Ascending aorta (tissue), 2 donors: ENCODE results near the gene EPN1. TPM values are rescaled to one million over a fixed set of nuclear protein-coding genes. Genes with fewer than 3 reads are reported as not detected.

ENCODE experiments used
- DNase-seq, 2 donors: peaks; one replicate each; pipeline ENCODE4 v3.0.0-alpha.2; 2019; ENCODE audit warnings: low spot score in 2 of 2
- H3K27ac ChIP-seq, 2 donors: fragments of 200-600 bp; sonication (generic); one replicate each; pipeline ENCODE4 v1.5.1; 2016 to 2017; ENCODE audit warnings: mild to moderate bottlenecking in 1 of 2
- H3K27me3 ChIP-seq: fragments of 200-600 bp; sonication (generic); one replicate; pipeline ENCODE4 v1.5.1; 2017
- H3K36me3 ChIP-seq, 2 donors: fragments of 200-600 bp; sonication (generic); one replicate each; pipeline ENCODE4 v1.5.1; 2016
- H3K4me1 ChIP-seq, 2 donors: fragments of 200-600 bp; sonication (generic); one replicate each; pipeline ENCODE4 v1.5.1; 2016 to 2017; ENCODE audit warnings: mild to moderate bottlenecking in 1 of 2
- H3K4me3 ChIP-seq, 2 donors: fragments of 200-600 bp; sonication (generic); one replicate each; pipeline ENCODE4 v1.5.1; 2016 to 2017; ENCODE audit warnings: mild to moderate bottlenecking in 1 of 2
- H3K9me3 ChIP-seq, 2 donors: fragments of 200-600 bp; sonication (generic); one replicate each; pipeline ENCODE4 v1.5.1; 2016
- CTCF ChIP-seq, 3 experiments: fragments of 200-600 bp in 2 of 3; fragments of 450-650 bp in 1 of 3; sonication (generic) in 2 of 3; IDR thresholded peaks; one replicate each; pipeline ENCODE4 v1.5.1; 2016 to 2019; ENCODE audit warnings: antibody characterized with exemption in 3 of 3, mild to moderate bottlenecking in 1 of 3, moderate library complexity in 1 of 3
- intact Hi-C: fragments of 100-400 bp; cut with DNase I; formaldehyde crosslinking; loops from one replicate; pipeline ENCODE4 v1.15.1; 2023
- total RNA-seq: library from RNA; depleted of rRNA; stranded (reverse); fragments of >200 nt; gene quantifications from one replicate; pipeline ENCODE4 v1.1.0, GENCODE V29; 2016

EPN1 gene
- total RNA-seq, 1 donor from 2014 or later: 122 TPM

- DNase-seq: no peak
- Histone ChIP-seq H3K4me1 (peaks cover 6 to 27% of the 10 kb centered on the region in 2 donors), H3K4me3 (peak overlapping the region in 1 of 2 donors; percentile 24), H3K36me3 (peaks cover 36 to 67% of the 10 kb centered on the region in 2 donors), H3K27ac (peak overlapping the region; percentile 17 to 33), H3K9me3 (no peaks in the 10 kb centered on the region), H3K27me3 (no peaks in the 10 kb centered on the region)
- TF ChIP-seq CTCF (IDR thresholded peaks at IDR 0.05): no peak
- intact Hi-C loops: no loop called here
Observed at GRCh38 chr19:55677572-55678028, 2.6 kb downstream of the EPN1 start.

- Histone ChIP-seq H3K27me3 (no peaks in the 10 kb centered on the region), H3K27ac (peak overlapping the region; percentile 17 to 33), H3K4me1 (peaks cover 6 to 27% of the 10 kb centered on the region in 2 donors), H3K9me3 (no peaks in the 10 kb centered on the region), H3K36me3 (peaks cover 40 to 71% of the 10 kb centered on the region in 2 donors), H3K4me3 (no peak overlapping the region)
- intact Hi-C loops: no loop called here
- TF ChIP-seq CTCF (IDR thresholded peaks at IDR 0.05): no peak
- peak; percentile 41 to 71 for DNase-seq
Observed at GRCh38 chr19:55678121-55678671, 3.2 kb downstream of the EPN1 start.

- Histone ChIP-seq H3K4me3 (no peak overlapping the region), H3K27me3 (no peaks in the 10 kb centered on the region), H3K27ac (no peak overlapping the region), H3K36me3 (peaks cover 39 to 70% of the 10 kb centered on the region in 2 donors), H3K4me1 (peaks cover 6 to 24% of the 10 kb centered on the region in 2 donors), H3K9me3 (no peaks in the 10 kb centered on the region)
- TF ChIP-seq CTCF (IDR thresholded peaks at IDR 0.05): no peak
- intact Hi-C loops: no loop called here
- no peak for DNase-seq
Observed at GRCh38 chr19:55679343-55680257, 4.6 kb downstream of the EPN1 start.

- no peak for TF ChIP-seq CTCF (IDR thresholded peaks at IDR 0.05)
- no peak overlapping the region for H3K4me3 ChIP-seq
- intact Hi-C loops: no loop called here
- H3K27me3 ChIP-seq: no peaks in the 10 kb centered on the region
- no peak overlapping the region for H3K27ac ChIP-seq
- no peaks in the 10 kb centered on the region for H3K9me3 ChIP-seq
- DNase-seq: no peak
- H3K4me1 ChIP-seq: peaks cover 6 to 22% of the 10 kb centered on the region in 2 donors
- peaks cover 46 to 79% of the 10 kb centered on the region in 2 donors for H3K36me3 ChIP-seq
Observed at GRCh38 chr19:55680339-55681130, 5.5 kb downstream of the EPN1 start.
